Activated B cell treated with CpG ODN at 0.5 μM for 24 hours (primary cell): ENCODE results near the gene COL23A1. TPM values are rescaled to one million over a fixed set of nuclear protein-coding genes. Genes with fewer than 3 reads are reported as not detected.

ENCODE experiments used
- ATAC-seq: fragments of 200-7000 bp; cut with Tn5 transposase; one replicate; pipeline ENCODE4 v1.10.0; 2021; ENCODE audit warnings: low read depth, mild to moderate bottlenecking, moderate library complexity
- CTCF ChIA-PET: fragments of 350-600 bp; sonication (Branson Sonifier 250); formaldehyde crosslinking; loops from one replicate; lab custom pipeline; 2021; ENCODE audit warnings: antibody characterized with exemption; lab: Charles Lee
- POLR2A ChIA-PET: fragments of 350-600 bp; sonication (Branson Sonifier 250); formaldehyde crosslinking; loops from one replicate; lab custom pipeline; 2021; ENCODE audit warnings: antibody characterized with exemption; lab: Charles Lee
- DNase-seq: peaks from one replicate; pipeline ENCODE4 v3.0.0; 2022
- H3K27ac Mint-ChIP-seq: one replicate; pipeline ENCODE4 v1.8.0; 2020; ENCODE audit warnings: mixed read lengths
- H3K27me3 Mint-ChIP-seq: one replicate; pipeline ENCODE4 v1.8.0; 2021; ENCODE audit warnings: mixed read lengths
- H3K36me3 Mint-ChIP-seq: one replicate; pipeline ENCODE4 v1.8.0; 2021; ENCODE audit warnings: low read depth, mixed read lengths
- H3K4me1 Mint-ChIP-seq: one replicate; pipeline ENCODE4 v1.8.0; 2021; ENCODE audit warnings: mixed read lengths
- H3K4me3 Mint-ChIP-seq: one replicate; pipeline ENCODE4 v1.8.0; 2020; ENCODE audit warnings: mild to moderate bottlenecking, mixed read lengths
- H3K9me3 Mint-ChIP-seq: one replicate; pipeline ENCODE4 v1.8.0; 2020; ENCODE audit warnings: mixed read lengths
- intact Hi-C: fragments of 100-400 bp; cut with micrococcal nuclease; formaldehyde crosslinking; loops from one replicate; pipeline ENCODE4 v1.15.1; 2024
- total RNA-seq: library from RNA; stranded (reverse); gene quantifications from 2 replicates; pipeline ENCODE4 v1.2.3, GENCODE V29; 2022
- TF ChIP-seq, protein P1 (sequence below): fragments of 200-600 bp; IDR thresholded peaks from one replicate; pipeline ENCODE4 v1.8.0; 2022; ENCODE audit warnings: antibody characterized with exemption, mild to moderate bottlenecking

The COL23A1 gene
- total RNA-seq, 1 donor from 2014 or later = not detected

DNA sequence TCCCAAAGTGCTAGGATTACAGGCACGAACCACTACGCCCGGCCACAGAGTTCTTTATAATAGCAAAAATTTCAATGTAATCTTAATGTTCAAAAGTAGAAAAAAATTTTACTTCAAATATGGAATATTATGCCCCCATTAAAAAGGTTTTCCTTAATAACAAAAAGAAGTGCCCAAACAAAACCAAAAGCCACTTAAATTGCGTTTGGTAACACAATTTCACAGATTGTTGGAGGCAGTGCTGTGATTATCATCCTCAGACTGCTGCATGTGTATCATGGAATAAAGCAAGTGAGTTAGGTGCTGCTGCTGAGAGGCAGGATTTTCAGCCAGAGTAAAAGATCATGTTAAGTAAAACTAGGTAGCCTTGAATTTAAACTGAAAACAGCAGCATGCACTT, 132.7 kb downstream of the COL23A1 start:
- no peak overlapping the region for H3K27ac Mint-ChIP-seq
- ChIA-PET CTCF (no interaction called here), POLR2A (no interaction called here)
- TF ChIP-seq, protein P1, sequence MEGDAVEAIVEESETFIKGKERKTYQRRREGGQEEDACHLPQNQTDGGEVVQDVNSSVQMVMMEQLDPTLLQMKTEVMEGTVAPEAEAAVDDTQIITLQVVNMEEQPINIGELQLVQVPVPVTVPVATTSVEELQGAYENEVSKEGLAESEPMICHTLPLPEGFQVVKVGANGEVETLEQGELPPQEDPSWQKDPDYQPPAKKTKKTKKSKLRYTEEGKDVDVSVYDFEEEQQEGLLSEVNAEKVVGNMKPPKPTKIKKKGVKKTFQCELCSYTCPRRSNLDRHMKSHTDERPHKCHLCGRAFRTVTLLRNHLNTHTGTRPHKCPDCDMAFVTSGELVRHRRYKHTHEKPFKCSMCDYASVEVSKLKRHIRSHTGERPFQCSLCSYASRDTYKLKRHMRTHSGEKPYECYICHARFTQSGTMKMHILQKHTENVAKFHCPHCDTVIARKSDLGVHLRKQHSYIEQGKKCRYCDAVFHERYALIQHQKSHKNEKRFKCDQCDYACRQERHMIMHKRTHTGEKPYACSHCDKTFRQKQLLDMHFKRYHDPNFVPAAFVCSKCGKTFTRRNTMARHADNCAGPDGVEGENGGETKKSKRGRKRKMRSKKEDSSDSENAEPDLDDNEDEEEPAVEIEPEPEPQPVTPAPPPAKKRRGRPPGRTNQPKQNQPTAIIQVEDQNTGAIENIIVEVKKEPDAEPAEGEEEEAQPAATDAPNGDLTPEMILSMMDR = no peak
- ATAC-seq (no peak), DNase-seq (no peak)
- H3K27me3 Mint-ChIP-seq = peaks cover 1% of the 10 kb centered on the region
- no peaks in the 10 kb centered on the region for H3K4me1 Mint-ChIP-seq
- H3K36me3 Mint-ChIP-seq = no peaks in the 10 kb centered on the region
- H3K9me3 Mint-ChIP-seq = no peaks in the 10 kb centered on the region
- H3K4me3 Mint-ChIP-seq = no peak overlapping the region
- intact Hi-C loops = no loop called here

DNA sequence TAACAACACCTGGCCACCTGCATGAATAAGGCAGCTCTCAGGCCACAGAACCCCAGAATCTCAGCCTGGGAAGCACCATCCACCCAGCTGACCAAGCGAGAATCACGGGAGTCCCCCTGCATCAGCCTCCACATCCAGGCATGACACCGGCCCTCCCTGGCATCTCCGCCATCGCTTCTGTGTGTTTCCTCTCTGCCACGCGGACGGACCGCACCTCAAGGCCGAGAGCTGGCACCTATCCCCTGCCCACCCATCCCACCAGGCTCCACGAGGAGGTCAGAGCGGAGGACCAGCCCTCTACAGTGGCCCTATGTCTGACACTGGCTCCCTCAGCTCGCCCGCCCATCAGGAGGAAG, 134.7 kb downstream of the COL23A1 start:
- DNase-seq (no peak), ATAC-seq (no peak)
- intact Hi-C loops = no loop called here
- TF ChIP-seq, protein P1 = no peak
- Mint-ChIP-seq H3K9me3 (no peaks in the 10 kb centered on the region), H3K4me1 (no peaks in the 10 kb centered on the region), H3K27ac (no peak overlapping the region), H3K27me3 (peaks cover 4% of the 10 kb centered on the region), H3K36me3 (no peaks in the 10 kb centered on the region), H3K4me3 (no peak overlapping the region)
- CTCF ChIA-PET = no interaction called here
- POLR2A ChIA-PET = no interaction called here

DNA sequence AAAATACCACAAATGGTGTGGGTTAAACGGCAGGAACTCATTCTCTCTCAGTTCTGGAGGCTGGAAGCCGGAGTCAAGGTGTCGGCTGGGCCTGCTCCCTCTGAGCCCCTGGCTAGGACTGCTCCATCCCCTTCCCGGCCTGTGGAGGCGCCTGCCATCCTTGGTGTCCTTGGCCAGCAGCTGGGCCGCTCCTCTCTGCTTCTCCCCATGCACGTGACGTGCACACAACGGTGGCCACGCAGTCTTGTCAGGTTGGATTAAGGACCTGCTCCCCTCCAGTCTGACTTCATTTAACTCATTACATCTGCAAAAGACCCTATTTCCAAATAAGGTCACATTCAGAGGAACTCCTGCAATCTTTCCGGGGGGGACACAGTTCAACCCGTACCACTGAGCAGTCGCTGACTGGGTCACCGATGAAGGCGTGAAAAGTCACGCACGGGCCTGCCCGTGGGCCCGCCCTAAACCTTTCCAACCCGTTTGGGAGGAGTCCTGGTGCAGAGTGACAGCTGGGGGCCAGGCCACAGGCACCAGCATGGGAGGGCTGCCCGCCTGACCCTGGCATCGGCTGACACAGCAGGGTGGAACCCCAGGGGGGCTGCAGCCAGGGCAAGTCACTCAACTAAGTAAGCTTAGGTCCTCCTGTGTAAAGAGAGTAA, 135.2 kb downstream of the COL23A1 start:
- H3K27ac Mint-ChIP-seq = no peak overlapping the region
- TF ChIP-seq, protein P1 = no peak
- no peaks in the 10 kb centered on the region for H3K36me3 Mint-ChIP-seq
- H3K4me3 Mint-ChIP-seq = no peak overlapping the region
- intact Hi-C loops = no loop called here
- H3K27me3 Mint-ChIP-seq = peaks cover 7% of the 10 kb centered on the region
- H3K4me1 Mint-ChIP-seq = no peaks in the 10 kb centered on the region
- CTCF ChIA-PET = no interaction called here
- H3K9me3 Mint-ChIP-seq = no peaks in the 10 kb centered on the region
- POLR2A ChIA-PET = no interaction called here
- DNase-seq = no peak
- ATAC-seq = no peak

DNA sequence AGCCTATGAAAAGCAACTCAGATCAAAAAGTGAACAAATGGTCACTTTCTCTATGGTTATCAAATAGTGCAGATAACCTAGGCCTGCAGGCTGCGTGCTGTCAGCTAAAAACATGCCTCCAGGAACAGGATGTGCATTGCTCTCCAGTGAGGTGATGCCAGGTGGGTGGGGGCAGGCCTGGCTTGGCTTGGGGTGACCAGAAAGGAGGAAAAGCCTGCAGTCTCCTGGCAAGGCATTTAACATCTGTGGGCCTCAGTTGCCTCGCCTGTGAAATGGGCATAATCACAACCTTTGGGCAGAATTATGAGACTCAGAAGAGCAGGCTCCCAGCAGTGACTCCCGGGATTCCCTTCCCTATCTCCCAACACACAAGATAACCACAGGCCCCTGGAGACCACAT, 135.9 kb downstream of the COL23A1 start:
- no peaks in the 10 kb centered on the region for H3K4me1 Mint-ChIP-seq
- POLR2A ChIA-PET = no interaction called here
- no peak overlapping the region for H3K4me3 Mint-ChIP-seq
- TF ChIP-seq, protein P1 = no peak
- no peak for ATAC-seq
- H3K27me3 Mint-ChIP-seq = peaks cover 13% of the 10 kb centered on the region
- intact Hi-C loops = no loop called here
- H3K36me3 Mint-ChIP-seq = no peaks in the 10 kb centered on the region
- CTCF ChIA-PET = no interaction called here
- H3K27ac Mint-ChIP-seq = no peak overlapping the region
- no peaks in the 10 kb centered on the region for H3K9me3 Mint-ChIP-seq
- DNase-seq = no peak

DNA sequence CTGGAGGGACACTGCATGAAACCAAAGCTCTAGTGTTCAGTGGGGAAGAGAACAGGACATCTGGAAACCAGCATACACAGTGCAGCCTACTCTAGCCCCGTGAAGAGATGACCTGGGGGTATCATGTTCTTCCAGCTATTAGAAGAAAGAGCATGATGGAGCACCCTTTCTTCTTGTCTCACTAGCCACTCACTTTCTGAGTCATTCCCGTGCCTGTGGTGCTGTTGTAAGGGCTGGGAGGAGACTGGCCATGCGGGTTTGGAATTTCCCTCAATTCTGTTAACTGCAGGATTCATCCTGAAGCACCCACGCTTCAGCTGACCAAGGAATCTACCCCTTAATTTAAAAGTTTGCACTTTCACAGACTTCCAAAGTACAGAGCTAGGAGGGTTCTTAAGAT, 137.0 kb downstream of the COL23A1 start:
- CTCF ChIA-PET = no interaction called here
- H3K27ac Mint-ChIP-seq = no peak overlapping the region

More for the DNA sequence above, 137.0 kb downstream of the COL23A1 start:
- TF ChIP-seq, protein P1 = no peak
- Mint-ChIP-seq H3K4me1 (no peaks in the 10 kb centered on the region), H3K27me3 (peaks cover 15% of the 10 kb centered on the region), H3K9me3 (no peaks in the 10 kb centered on the region), H3K4me3 (no peak overlapping the region), H3K36me3 (no peaks in the 10 kb centered on the region)
- DNase-seq (no peak), ATAC-seq (no peak)
- POLR2A ChIA-PET = no interaction called here
- intact Hi-C loops = no loop called here
